ENCODE data around the gene CEP78. TPM values are rescaled to one million over a fixed set of nuclear protein-coding genes. Genes with fewer than 3 reads are reported as not detected.
"Not testable (repeated sequence)": the region's sequence is repeated elsewhere in the genome, so short reads cannot be mapped to it uniquely, and the experiment has no call there.

The CEP78 gene
- total RNA-seq, 4 donors from 2014 or later: 15.7 to 20.7 (median 18.4) TPM

DNA sequence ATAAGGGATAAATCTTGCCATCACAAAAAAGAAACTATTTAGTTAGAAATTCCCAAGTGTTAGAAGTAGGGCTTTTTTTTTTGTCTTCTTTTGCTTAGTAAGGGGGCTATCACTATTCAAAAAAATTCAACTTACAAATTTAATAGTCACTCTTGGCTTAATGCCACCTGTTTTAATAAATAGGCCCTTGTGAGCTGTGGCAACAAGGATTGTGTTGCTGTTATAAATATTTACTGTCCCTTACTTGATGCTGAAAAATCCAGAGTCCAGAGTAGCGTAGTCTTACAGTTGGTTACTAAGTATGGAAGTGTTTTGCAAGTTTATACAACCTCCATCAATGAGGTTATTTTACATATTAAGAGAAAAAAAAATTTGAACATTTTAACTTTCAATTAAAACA, 21.4 kb upstream of the CEP78 start:
- Histone ChIP-seq H3K4me1 (peaks cover 0 to 9% of the 10 kb centered on the region in 2 donors), H3K9me3 (no peaks in the 10 kb centered on the region), H3K36me3 (no peaks in the 10 kb centered on the region), H3K4me3 (replicated peaks in 1 of 3) (no peak overlapping the region), H3K27ac (no peak overlapping the region), H3K27me3 (no peaks in the 10 kb centered on the region)
- no peak for DNase-seq
- 89 to 98% methylated on average over 1 of the region's 1 CpG for WGBS, 2 donors
- TF ChIP-seq, protein P1, sequence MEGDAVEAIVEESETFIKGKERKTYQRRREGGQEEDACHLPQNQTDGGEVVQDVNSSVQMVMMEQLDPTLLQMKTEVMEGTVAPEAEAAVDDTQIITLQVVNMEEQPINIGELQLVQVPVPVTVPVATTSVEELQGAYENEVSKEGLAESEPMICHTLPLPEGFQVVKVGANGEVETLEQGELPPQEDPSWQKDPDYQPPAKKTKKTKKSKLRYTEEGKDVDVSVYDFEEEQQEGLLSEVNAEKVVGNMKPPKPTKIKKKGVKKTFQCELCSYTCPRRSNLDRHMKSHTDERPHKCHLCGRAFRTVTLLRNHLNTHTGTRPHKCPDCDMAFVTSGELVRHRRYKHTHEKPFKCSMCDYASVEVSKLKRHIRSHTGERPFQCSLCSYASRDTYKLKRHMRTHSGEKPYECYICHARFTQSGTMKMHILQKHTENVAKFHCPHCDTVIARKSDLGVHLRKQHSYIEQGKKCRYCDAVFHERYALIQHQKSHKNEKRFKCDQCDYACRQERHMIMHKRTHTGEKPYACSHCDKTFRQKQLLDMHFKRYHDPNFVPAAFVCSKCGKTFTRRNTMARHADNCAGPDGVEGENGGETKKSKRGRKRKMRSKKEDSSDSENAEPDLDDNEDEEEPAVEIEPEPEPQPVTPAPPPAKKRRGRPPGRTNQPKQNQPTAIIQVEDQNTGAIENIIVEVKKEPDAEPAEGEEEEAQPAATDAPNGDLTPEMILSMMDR (IDR thresholded peaks at IDR 0.05): no peak
- no peak for TF ChIP-seq POLR2A (IDR thresholded peaks at IDR 0.05)
- intact Hi-C loops (cut with DNase I): no loop called here

DNA sequence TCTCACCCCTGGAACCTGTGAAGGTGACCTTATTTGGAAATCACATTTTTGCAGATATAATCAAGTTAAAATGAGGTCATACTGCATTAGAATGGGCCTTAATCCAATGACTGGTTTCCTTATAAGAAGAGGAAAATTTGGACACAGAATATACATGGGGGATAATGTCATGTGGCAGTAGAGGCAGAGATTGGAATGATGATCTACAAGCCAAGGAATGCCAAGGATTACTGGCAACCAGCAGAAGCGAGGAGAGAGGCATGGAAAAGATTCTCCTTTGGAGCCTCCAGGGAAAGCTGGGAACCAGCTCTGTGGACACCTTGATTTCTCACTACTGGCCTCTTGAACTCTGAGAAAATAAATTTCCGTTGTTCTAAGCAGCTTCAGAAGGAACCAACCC, 20.2 kb upstream of the CEP78 start:
- no peak for DNase-seq
- Histone ChIP-seq H3K27me3 (no peaks in the 10 kb centered on the region), H3K4me1 (peaks cover 0 to 9% of the 10 kb centered on the region in 2 donors), H3K36me3 (no peaks in the 10 kb centered on the region), H3K4me3 (replicated peaks in 1 of 3) (no peak overlapping the region), H3K27ac (no peak overlapping the region), H3K9me3 (no peaks in the 10 kb centered on the region)
- intact Hi-C loops (cut with DNase I): no loop called here
- WGBS, 2 donors: 81 to 98% methylated on average over 2 of the region's 2 CpGs
- TF ChIP-seq POLR2A (IDR thresholded peaks at IDR 0.05): no peak
- TF ChIP-seq, protein P1 (IDR thresholded peaks at IDR 0.05): no peak

DNA sequence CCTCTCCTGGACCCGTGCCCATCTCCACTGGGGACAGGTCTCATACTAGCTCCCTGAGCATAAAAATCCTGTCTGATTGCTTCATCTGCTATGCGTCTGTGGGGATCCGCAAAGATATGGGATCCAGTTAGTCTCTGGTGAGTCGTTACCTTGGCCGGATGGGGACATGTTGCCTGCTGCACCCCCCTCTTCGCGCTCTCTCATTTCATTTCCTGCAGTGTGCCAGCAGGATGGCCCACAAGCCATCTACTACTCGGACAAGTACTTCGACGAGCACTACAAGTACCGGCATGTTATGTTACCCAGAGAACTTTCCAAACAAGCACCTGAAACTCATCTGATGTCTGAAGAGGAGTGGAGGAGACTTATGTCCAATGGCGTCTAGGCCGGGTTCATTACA, 17.0 kb upstream of the CEP78 start:
- Histone ChIP-seq H3K36me3 (no peaks in the 10 kb centered on the region), H3K27me3 (no peaks in the 10 kb centered on the region), H3K9me3 (no peaks in the 10 kb centered on the region), H3K27ac (no peak overlapping the region), H3K4me3 (replicated peaks in 1 of 3) (no peak overlapping the region), H3K4me1 (peaks cover 0 to 2% of the 10 kb centered on the region in 2 donors)
- peak; percentile 18 to 43 for DNase-seq
- TF ChIP-seq, protein P1 (IDR thresholded peaks at IDR 0.05): no peak
- TF ChIP-seq POLR2A (IDR thresholded peaks at IDR 0.05): no peak
- intact Hi-C loops (cut with DNase I): no loop called here
- WGBS, 2 donors: 49 to 50% methylated on average over 12 to 13 of the region's 13 CpGs

DNA sequence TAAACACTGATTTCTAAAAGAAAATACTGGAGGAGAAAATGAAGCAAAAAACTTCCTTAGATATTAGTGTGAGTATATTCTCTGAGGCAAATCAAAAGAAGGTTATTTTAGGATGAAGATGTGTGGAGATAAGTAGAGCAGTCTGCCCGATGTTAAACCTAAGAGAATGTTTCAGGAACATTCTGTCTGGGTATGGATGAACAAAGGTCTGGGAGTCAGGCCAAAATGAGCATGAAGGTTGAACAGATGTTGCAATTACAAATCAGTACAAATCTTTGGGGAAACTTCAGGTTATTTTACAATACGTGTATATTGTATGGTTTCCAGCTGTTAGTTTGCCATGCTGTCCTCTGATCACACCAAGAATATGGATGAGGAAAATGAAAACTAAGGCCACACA, 14.4 kb upstream of the CEP78 start:
- Histone ChIP-seq H3K4me3 (replicated peaks in 1 of 3) (no peak overlapping the region), H3K4me1 (no peaks in the 10 kb centered on the region), H3K27ac (no peak overlapping the region), H3K9me3 (no peaks in the 10 kb centered on the region), H3K27me3 (no peaks in the 10 kb centered on the region), H3K36me3 (no peaks in the 10 kb centered on the region)
- WGBS, 2 donors: 67 to 74% methylated on average over 2 of the region's 2 CpGs
- DNase-seq: no peak
- intact Hi-C loops (cut with DNase I): no loop called here
- TF ChIP-seq, protein P1 (IDR thresholded peaks at IDR 0.05): no peak
- no peak for TF ChIP-seq POLR2A (IDR thresholded peaks at IDR 0.05)

DNA sequence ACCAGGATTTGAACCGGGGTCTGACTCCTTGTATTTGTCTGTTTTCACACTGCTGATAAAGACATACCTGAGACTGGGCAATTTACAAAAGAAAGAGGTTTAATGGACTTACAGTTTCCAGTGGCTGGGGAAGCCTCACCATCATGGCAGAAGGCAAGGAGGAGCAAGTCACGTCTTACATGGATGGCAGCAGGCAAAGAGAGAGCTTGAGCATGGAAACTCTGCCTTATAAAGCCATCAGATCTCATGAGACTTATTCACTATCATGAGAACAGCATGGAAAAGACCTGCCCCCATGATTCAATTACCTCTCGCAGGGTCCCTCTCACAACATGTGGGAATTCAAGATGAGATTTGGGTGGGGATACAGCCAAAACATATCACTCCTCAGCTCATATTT, 14.0 kb upstream of the CEP78 start:
- H3K27me3 ChIP-seq; H3K36me3 ChIP-seq; DNase-seq; H3K27ac ChIP-seq; H3K4me3 ChIP-seq (replicated peaks in 1 of 3); H3K4me1 ChIP-seq; H3K9me3 ChIP-seq; intact Hi-C loops (cut with DNase I): not testable (repeated sequence)
- 92 to 95% methylated on average over 3 of the region's 3 CpGs for WGBS, 2 donors

DNA sequence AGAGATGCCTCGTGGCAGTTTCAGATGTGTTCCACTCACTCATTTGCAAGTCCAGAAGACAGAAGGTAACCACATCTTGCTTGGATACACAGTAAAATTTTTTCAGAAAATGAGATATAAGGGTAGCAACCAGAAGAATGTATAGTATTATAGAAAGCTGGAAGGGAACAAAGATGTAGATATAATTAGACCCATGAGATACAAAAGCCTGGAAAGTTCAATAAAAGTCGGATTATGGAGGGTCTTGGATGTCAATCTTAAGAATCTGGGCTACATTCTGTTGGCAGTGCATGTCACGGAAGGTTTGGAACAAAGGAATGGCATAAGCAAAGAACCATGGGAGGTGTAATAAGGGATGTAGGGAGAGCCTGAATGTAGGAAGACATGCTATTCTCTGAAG, 5.1 kb upstream of the CEP78 start:
- TF ChIP-seq, protein P1 (IDR thresholded peaks at IDR 0.05): no peak
- TF ChIP-seq POLR2A (IDR thresholded peaks at IDR 0.05): no peak
- 66 to 68% methylated on average over 3 of the region's 3 CpGs for WGBS, 2 donors
- no peaks in the 10 kb centered on the region for H3K9me3 ChIP-seq
- H3K36me3 ChIP-seq: no peaks in the 10 kb centered on the region
- intact Hi-C loops (cut with DNase I): no loop called here
- H3K4me1 ChIP-seq: peaks cover 0 to 6% of the 10 kb centered on the region in 2 donors
- H3K4me3 ChIP-seq (replicated peaks in 1 of 3): no peak overlapping the region
- H3K27ac ChIP-seq: no peak overlapping the region
- H3K27me3 ChIP-seq: no peaks in the 10 kb centered on the region
- DNase-seq: no peak

DNA sequence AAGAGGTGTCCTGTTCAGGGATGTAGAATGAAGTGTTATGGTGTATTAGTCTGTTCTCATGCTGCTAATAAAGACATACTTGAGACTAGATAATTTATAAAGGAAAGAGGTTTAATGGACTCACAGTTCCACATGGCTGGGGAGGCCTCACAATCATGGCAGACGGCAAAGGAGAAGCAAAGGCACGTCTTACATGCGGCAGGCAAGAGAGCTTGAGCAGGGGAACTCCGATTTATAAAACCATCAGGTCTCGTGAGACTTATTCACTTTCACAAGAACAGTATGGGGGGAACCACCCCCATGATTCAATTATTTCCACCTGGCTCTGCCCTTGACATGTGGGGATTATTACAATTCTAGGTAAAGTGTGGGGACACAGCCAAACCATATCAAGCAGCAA, 3.4 kb upstream of the CEP78 start:
- H3K36me3 ChIP-seq; H3K27ac ChIP-seq; H3K4me1 ChIP-seq; H3K4me3 ChIP-seq (replicated peaks in 1 of 3); intact Hi-C loops (cut with DNase I); H3K9me3 ChIP-seq; DNase-seq; H3K27me3 ChIP-seq: not testable (repeated sequence)
- WGBS, 2 donors: 92 to 95% methylated on average over 5 of the region's 5 CpGs
